Suppressor macrophage treated with lipopolysaccharide for 1 hour (primary cell): ENCODE measurements around the gene ABCC4.

Source experiments
- DNase-seq, 3 donors: peaks; one replicate each; pipeline ENCODE4 v3.0.0-alpha.2; 2020 to 2022

Gene ABCC4

GRCh38 chr13:95035311-95036109 is 265.7 kb downstream of the ABCC4 start:
- no peak for DNase-seq

GRCh38 chr13:95033890-95034289 is 267.4 kb downstream of the ABCC4 start:
- DNase-seq, result no peak

- DNase-seq, result no peak
Measured at GRCh38 chr13:95032121-95032520, 269.1 kb downstream of the ABCC4 start.

GRCh38 chr13:95030821-95031343 is 270.4 kb downstream of the ABCC4 start:
- DNase-seq, result no peak

GRCh38 chr13:95027638-95028037 is 273.6 kb downstream of the ABCC4 start:
- DNase-seq, result no peak

GRCh38 chr13:95025116-95025515 is 276.1 kb downstream of the ABCC4 start:
- DNase-seq, result no peak

- no peak for DNase-seq
Measured at GRCh38 chr13:95023405-95023804, 277.8 kb downstream of the ABCC4 start.

- DNase-seq, result no peak
Measured at GRCh38 chr13:95020298-95020987, 280.8 kb downstream of the ABCC4 start.

GRCh38 chr13:95019886-95020285 is 281.4 kb downstream of the ABCC4 start:
- DNase-seq, result no peak

GRCh38 chr13:95007322-95007721 is 293.9 kb downstream of the ABCC4 start:
- DNase-seq, result no peak

- no peak for DNase-seq
Measured at GRCh38 chr13:95005300-95005699, 296.0 kb downstream of the ABCC4 start.

GRCh38 chr13:95003019-95003813 is 298.0 kb downstream of the ABCC4 start:
- DNase-seq, result no peak

- DNase-seq, result no peak
Measured at GRCh38 chr13:95002126-95002525, 299.1 kb downstream of the ABCC4 start.

- no peak for DNase-seq
Measured at GRCh38 chr13:94999871-95000270, 301.4 kb downstream of the ABCC4 start.

- no peak for DNase-seq
Measured at GRCh38 chr13:94997126-94997525, 304.1 kb downstream of the ABCC4 start.

GRCh38 chr13:94996445-94996844 is 304.8 kb downstream of the ABCC4 start:
- no peak for DNase-seq

GRCh38 chr13:94994506-94994905 is 306.7 kb downstream of the ABCC4 start:
- DNase-seq, result no peak

GRCh38 chr13:94993616-94994015 is 307.6 kb downstream of the ABCC4 start:
- no peak for DNase-seq

GRCh38 chr13:94992036-94992960 is 309.0 kb downstream of the ABCC4 start:
- DNase-seq, result no peak

- no peak for DNase-seq
Measured at GRCh38 chr13:94988654-94989053, 312.6 kb downstream of the ABCC4 start.

- DNase-seq, result no peak
Measured at GRCh38 chr13:94987869-94988268, 313.4 kb downstream of the ABCC4 start.

- no peak for DNase-seq
Measured at GRCh38 chr13:94987081-94987480, 314.2 kb downstream of the ABCC4 start.
